Measurements from ENCODE around the gene SNTB2.

SNTB2 gene

GRCh38 chr16:69318911-69319289, 131.9 kb downstream of the SNTB2 start:
- DNase-seq (ENCODE audit: low read depth) = no peak

- DNase-seq (ENCODE audit: low read depth) = no peak
Observed at GRCh38 chr16:69319381-69319780, 132.4 kb downstream of the SNTB2 start.

GRCh38 chr16:69319826-69320739, 133.1 kb downstream of the SNTB2 start:
- no peak for DNase-seq (ENCODE audit: low read depth)

GRCh38 chr16:69320740-69321073, 133.7 kb downstream of the SNTB2 start:
- DNase-seq (ENCODE audit: low read depth) = no peak

- DNase-seq (ENCODE audit: low read depth) = no peak
Observed at GRCh38 chr16:69321080-69321479, 134.1 kb downstream of the SNTB2 start.

- DNase-seq (ENCODE audit: low read depth) = no peak
Observed at GRCh38 chr16:69322343-69322742, 135.4 kb downstream of the SNTB2 start.

GRCh38 chr16:69323415-69323814, 136.5 kb downstream of the SNTB2 start:
- DNase-seq (ENCODE audit: low read depth) = no peak

- no peak for DNase-seq (ENCODE audit: low read depth)
Observed at GRCh38 chr16:69324013-69324531, 137.1 kb downstream of the SNTB2 start.

- no peak for DNase-seq (ENCODE audit: low read depth)
Observed at GRCh38 chr16:69324585-69325253, 137.8 kb downstream of the SNTB2 start.

- no peak for DNase-seq (ENCODE audit: low read depth)
Observed at GRCh38 chr16:69325784-69326171, 138.8 kb downstream of the SNTB2 start.

GRCh38 chr16:69326172-69326873, 139.4 kb downstream of the SNTB2 start:
- no peak for DNase-seq (ENCODE audit: low read depth)

- DNase-seq (ENCODE audit: low read depth) = no peak
Observed at GRCh38 chr16:69327585-69328310, 140.8 kb downstream of the SNTB2 start.

- no peak for DNase-seq (ENCODE audit: low read depth)
Observed at GRCh38 chr16:69328854-69329316, 141.9 kb downstream of the SNTB2 start.

- DNase-seq (ENCODE audit: low read depth) = no peak
Observed at GRCh38 chr16:69329369-69330285, 142.7 kb downstream of the SNTB2 start.

- DNase-seq (ENCODE audit: low read depth) = peak; percentile 72
Observed at GRCh38 chr16:69330286-69331109, 143.5 kb downstream of the SNTB2 start, which contains the start of gene PDF. Gene PDF (minus strand): TSS chr16:69330588. CDS start chr16:69330570, 18 bp downstream.

- no peak for DNase-seq (ENCODE audit: low read depth)
Observed at GRCh38 chr16:69334696-69335095, 147.7 kb downstream of the SNTB2 start.

GRCh38 chr16:69338557-69339288, 151.8 kb downstream of the SNTB2 start:
- no peak for DNase-seq (ENCODE audit: low read depth)

- peak; percentile 77 for DNase-seq (ENCODE audit: low read depth)
Observed at GRCh38 chr16:69339289-69340094, 152.5 kb downstream of the SNTB2 start, which contains the start of the genes COG8 and NIP7. Gene COG8 (minus strand): TSS chr16:69339564. CDS start chr16:69339552, 12 bp downstream. Gene NIP7 (plus strand): TSS chr16:69339772. CDS start chr16:69339830, 58 bp downstream.
